ENCODE measurements around the gene SSX2IP. TPM values are rescaled to one million over a fixed set of nuclear protein-coding genes. Genes with fewer than 3 reads are reported as not detected.

Gene SSX2IP
- total and polyA plus RNA-seq, 10 donors = 2.8 to 14.2 (median 8.6) TPM

- Histone ChIP-seq H3K36me3 (no peaks in the 10 kb centered on the region), H3K27ac (no peak overlapping the region), H3K9me3 (no peaks in the 10 kb centered on the region), H3K4me3 (no peak overlapping the region), H3K27me3 (replicated peaks in 1 of 7) (peaks cover 0 to 6% (median 0%) of the 10 kb centered on the region in 7 donors), H3K4me1 (peaks cover 0 to 17% (median 5%) of the 10 kb centered on the region in 6 donors)
- TF ChIP-seq POLR2AphosphoS5 (IDR thresholded peaks at IDR 0.05) (no peak), POLR2A (IDR thresholded peaks at IDR 0.05) (no peak)
- TF ChIP-seq, protein P1, sequence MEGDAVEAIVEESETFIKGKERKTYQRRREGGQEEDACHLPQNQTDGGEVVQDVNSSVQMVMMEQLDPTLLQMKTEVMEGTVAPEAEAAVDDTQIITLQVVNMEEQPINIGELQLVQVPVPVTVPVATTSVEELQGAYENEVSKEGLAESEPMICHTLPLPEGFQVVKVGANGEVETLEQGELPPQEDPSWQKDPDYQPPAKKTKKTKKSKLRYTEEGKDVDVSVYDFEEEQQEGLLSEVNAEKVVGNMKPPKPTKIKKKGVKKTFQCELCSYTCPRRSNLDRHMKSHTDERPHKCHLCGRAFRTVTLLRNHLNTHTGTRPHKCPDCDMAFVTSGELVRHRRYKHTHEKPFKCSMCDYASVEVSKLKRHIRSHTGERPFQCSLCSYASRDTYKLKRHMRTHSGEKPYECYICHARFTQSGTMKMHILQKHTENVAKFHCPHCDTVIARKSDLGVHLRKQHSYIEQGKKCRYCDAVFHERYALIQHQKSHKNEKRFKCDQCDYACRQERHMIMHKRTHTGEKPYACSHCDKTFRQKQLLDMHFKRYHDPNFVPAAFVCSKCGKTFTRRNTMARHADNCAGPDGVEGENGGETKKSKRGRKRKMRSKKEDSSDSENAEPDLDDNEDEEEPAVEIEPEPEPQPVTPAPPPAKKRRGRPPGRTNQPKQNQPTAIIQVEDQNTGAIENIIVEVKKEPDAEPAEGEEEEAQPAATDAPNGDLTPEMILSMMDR (IDR thresholded peaks at IDR 0.05 in 8 of 11, conservative IDR thresholded peaks at IDR 0.05 in 3 of 11) = no peak
- intact Hi-C loops (cut with DNase I; ENCODE audit: low total_unique reads) = no loop called here
- DNase-seq = no peak
- 64 to 74% (median 72%) methylated on average over 3 of the region's 3 CpGs for WGBS, 5 donors
Observed at GRCh38 chr1:84704872-84705417, 14.7 kb upstream of the SSX2IP start.

DNA sequence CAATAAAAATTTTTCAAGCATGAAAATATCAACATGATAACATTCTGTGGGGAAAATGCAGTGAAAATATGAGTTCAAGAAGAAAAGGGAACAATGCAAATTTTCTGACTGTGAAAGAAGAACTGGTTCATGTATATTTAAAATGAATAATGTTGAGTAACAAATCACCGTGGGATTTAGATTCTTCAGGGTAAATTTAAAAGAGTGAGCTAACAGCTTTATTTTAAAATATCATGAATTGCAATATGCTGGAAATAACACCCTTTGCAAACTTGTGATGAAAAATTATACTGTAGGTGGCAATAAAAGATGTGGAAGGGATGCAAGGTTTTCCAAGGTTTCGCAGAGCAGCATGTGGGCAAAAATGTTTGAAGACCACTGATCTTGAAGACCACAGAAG lies 13.2 kb upstream of the SSX2IP start:
- Histone ChIP-seq H3K27me3 (replicated peaks in 1 of 7) (peaks cover 0 to 6% (median 0%) of the 10 kb centered on the region in 7 donors), H3K9me3 (no peaks in the 10 kb centered on the region), H3K4me1 (peaks cover 0 to 19% (median 5%) of the 10 kb centered on the region in 6 donors), H3K4me3 (no peak overlapping the region), H3K36me3 (no peaks in the 10 kb centered on the region), H3K27ac (no peak overlapping the region)
- TF ChIP-seq, protein P1 (IDR thresholded peaks at IDR 0.05 in 8 of 11, conservative IDR thresholded peaks at IDR 0.05 in 3 of 11) = no peak
- no peak for TF ChIP-seq POLR2A (IDR thresholded peaks at IDR 0.05)
- TF ChIP-seq POLR2AphosphoS5 (IDR thresholded peaks at IDR 0.05) = no peak
- intact Hi-C loops (cut with DNase I; ENCODE audit: low total_unique reads) = no loop called here
- 19 to 35% (median 28%) methylated on average over 2 of the region's 2 CpGs for WGBS, 5 donors
- no peak for DNase-seq

- Histone ChIP-seq H3K4me3 (no peak overlapping the region), H3K27ac (no peak overlapping the region)
- intact Hi-C loops (cut with DNase I; ENCODE audit: low total_unique reads) = no loop called here
Observed at GRCh38 chr1:84702143-84702542, 11.9 kb upstream of the SSX2IP start.

DNA sequence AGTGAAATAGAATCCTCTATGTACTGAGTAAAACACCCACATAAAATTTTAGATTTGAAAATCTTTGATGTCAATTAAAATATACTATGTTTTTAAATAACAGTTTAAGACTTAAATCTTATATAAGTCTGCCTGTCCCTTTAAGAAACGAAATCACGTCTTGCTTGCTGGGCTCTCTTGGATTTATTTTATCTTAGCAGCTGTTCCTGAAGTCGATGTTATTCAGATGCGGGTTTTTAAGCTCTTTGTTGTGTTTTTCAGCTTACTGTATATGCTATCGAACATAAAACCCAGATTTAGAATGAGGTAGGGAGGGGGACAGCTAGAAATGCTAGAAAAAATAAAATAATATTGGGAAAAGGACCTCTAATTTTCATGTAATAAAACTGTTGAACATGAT lies 11.1 kb upstream of the SSX2IP start:
- Histone ChIP-seq H3K27ac (no peak overlapping the region), H3K36me3 (no peaks in the 10 kb centered on the region), H3K4me1 (peaks cover 0 to 19% (median 5%) of the 10 kb centered on the region in 6 donors), H3K4me3 (no peak overlapping the region), H3K9me3 (no peaks in the 10 kb centered on the region), H3K27me3 (replicated peaks in 1 of 7) (peaks cover 0 to 6% (median 0%) of the 10 kb centered on the region in 7 donors)
- WGBS, 5 donors = 45 to 58% (median 53%) methylated on average over 5 of the region's 5 CpGs
- TF ChIP-seq POLR2A (IDR thresholded peaks at IDR 0.05) (no peak), POLR2AphosphoS5 (IDR thresholded peaks at IDR 0.05) (no peak)
- no peak for DNase-seq
- intact Hi-C loops (cut with DNase I; ENCODE audit: low total_unique reads) = no loop called here

More at GRCh38 chr1:84702143-84702542, 11.9 kb upstream of the SSX2IP start:
- peaks cover 0 to 19% (median 5%) of the 10 kb centered on the region in 6 donors for H3K4me1 ChIP-seq
- TF ChIP-seq POLR2AphosphoS5 (IDR thresholded peaks at IDR 0.05) = no peak
- TF ChIP-seq POLR2A (IDR thresholded peaks at IDR 0.05) = no peak
- TF ChIP-seq, protein P1 (IDR thresholded peaks at IDR 0.05 in 8 of 11, conservative IDR thresholded peaks at IDR 0.05 in 3 of 11) = no peak
- no peaks in the 10 kb centered on the region for H3K36me3 ChIP-seq
- peaks cover 0 to 6% (median 0%) of the 10 kb centered on the region in 7 donors for H3K27me3 ChIP-seq (replicated peaks in 1 of 7)
- no peaks in the 10 kb centered on the region for H3K9me3 ChIP-seq
- 84 to 97% (median 92%) methylated on average over 1 of the region's 1 CpG for WGBS, 5 donors
- DNase-seq = no peak
